B cell (primary cell): ENCODE measurements around the gene DDX23. TPM values are rescaled to one million over a fixed set of nuclear protein-coding genes. Genes with fewer than 3 reads are reported as not detected.

ENCODE experiments used
- ATAC-seq: fragments of 200-7000 bp; cut with Tn5 transposase; one replicate; pipeline ENCODE4 v1.10.0; 2021; ENCODE audit warnings: low read depth, mild to moderate bottlenecking, moderate number of reproducible peaks, moderate library complexity
- CTCF ChIA-PET: fragments of 350-600 bp; sonication (Branson Sonifier 250); formaldehyde crosslinking; loops from one replicate; lab custom pipeline; 2021; ENCODE audit warnings: antibody characterized with exemption, inconsistent platforms; lab: Charles Lee
- POLR2A ChIA-PET: fragments of 350-600 bp; sonication (Branson Sonifier 250); formaldehyde crosslinking; loops from one replicate; lab custom pipeline; 2021; ENCODE audit warnings: antibody characterized with exemption; lab: Charles Lee
- DNase-seq: peaks from one replicate; pipeline ENCODE4 v3.0.0; 2013
- H2AFZ ChIP-seq: 2 replicates; pipeline ENCODE4 v1.6.1; 2012; ENCODE audit warnings: mild to moderate bottlenecking, low read depth, low read length; ENCODE audit not compliant: insufficient read depth, poor library complexity, severe bottlenecking
- H3K27ac ChIP-seq, 2 donors: 1 replicate in 1 of 2; 2 replicates in 1 of 2; pipeline ENCODE4 v1.5.1; 2012 to 2013; ENCODE audit warnings: low read length in 2 of 2, mild to moderate bottlenecking in 2 of 2, moderate library complexity in 1 of 2
- H3K27me3 ChIP-seq, 4 experiments: fragments of 200-600 bp in 1 of 4; sonication (generic) in 1 of 4; replicated peaks in 1 of 4; 1 replicate in 2 of 4; 2 replicates in 2 of 4; pipeline versions ENCODE4 v1.6.1 to v1.7.0; 2013 to 2016; ENCODE audit warnings: low read length in 3 of 4, mild to moderate bottlenecking in 2 of 4, mixed read lengths in 1 of 4, moderate library complexity in 1 of 4; ENCODE audit not compliant: insufficient read depth in 4 of 4, control insufficient read depth in 3 of 4; ENCODE audit errors: control extremely low read depth in 1 of 4
- H3K36me3 ChIP-seq, 2 experiments: replicated peaks in 1 of 2; 1 replicate in 1 of 2; 2 replicates in 1 of 2; pipeline versions ENCODE4 v1.6.1 to v1.7.1; 2013; ENCODE audit warnings: low read length in 1 of 2; ENCODE audit not compliant: insufficient read depth in 2 of 2, control insufficient read depth in 1 of 2; ENCODE audit errors: control extremely low read depth in 1 of 2, extremely low read depth in 1 of 2
- H3K4me1 ChIP-seq, 2 donors: fragments of 200-600 bp in 1 of 2; sonication (generic) in 1 of 2; 1 replicate in 1 of 2; 2 replicates in 1 of 2; pipeline versions ENCODE4 v1.5.1 to v1.6.1; 2013 to 2017; ENCODE audit warnings: low read length in 2 of 2; ENCODE audit not compliant: control insufficient read depth in 2 of 2, insufficient read depth in 2 of 2
- H3K4me2 ChIP-seq: replicated peaks from 2 replicates; pipeline ENCODE3; 2012; ENCODE audit warnings: mild to moderate bottlenecking, low read depth, low read length; ENCODE audit not compliant: poor library complexity, severe bottlenecking
- H3K4me3 ChIP-seq, 5 experiments: fragments of 200-600 bp in 1 of 5; sonication (generic) in 1 of 5; 1 replicate in 3 of 5; 2 replicates in 2 of 5; pipeline versions ENCODE4 v1.5.1 to v1.7.0; 2011 to 2016; ENCODE audit warnings: low read length in 4 of 5, mild to moderate bottlenecking in 4 of 5, low read depth in 2 of 5, control low read depth in 1 of 5, moderate library complexity in 1 of 5; ENCODE audit not compliant: insufficient read depth in 1 of 5; ENCODE audit errors: control extremely low read depth in 1 of 5, extremely low read depth in 1 of 5
- H3K79me2 ChIP-seq: fragments of 200-600 bp; sonication (generic); one replicate; pipeline ENCODE4 v1.6.0; 2016; ENCODE audit warnings: low read length; ENCODE audit not compliant: control insufficient read depth, insufficient read depth
- H3K9ac ChIP-seq: fragments of 200-600 bp; sonication (generic); 2 replicates; pipeline ENCODE4 v1.6.1; 2017; ENCODE audit warnings: mild to moderate bottlenecking, low read length, moderate library complexity
- H3K9me3 ChIP-seq, 3 donors: one replicate each; pipeline versions ENCODE4 v1.6.1 to v1.7.1; 2013; ENCODE audit warnings: low read length in 2 of 3; ENCODE audit not compliant: control insufficient read depth in 2 of 3, insufficient read depth in 1 of 3; ENCODE audit errors: control extremely low read depth in 1 of 3
- H4K20me1 ChIP-seq: 2 replicates; pipeline ENCODE4 v1.6.0; 2012; ENCODE audit warnings: mild to moderate bottlenecking, low read length; ENCODE audit not compliant: insufficient read depth, control insufficient read depth, poor library complexity, severe bottlenecking
- H3K27ac Mint-ChIP-seq: one replicate; pipeline ENCODE4 v1.8.0; 2021; ENCODE audit warnings: mixed read lengths
- H3K27me3 Mint-ChIP-seq: one replicate; pipeline ENCODE4 v1.8.0; 2021; ENCODE audit warnings: mixed read lengths
- H3K4me1 Mint-ChIP-seq: one replicate; pipeline ENCODE4 v1.8.0; 2021; ENCODE audit warnings: mixed read lengths
- H3K4me3 Mint-ChIP-seq: one replicate; pipeline ENCODE4 v1.8.0; 2021; ENCODE audit warnings: mixed read lengths
- H3K9me3 Mint-ChIP-seq: one replicate; pipeline ENCODE4 v1.8.0; 2022; ENCODE audit warnings: mixed read lengths; ENCODE audit not compliant: insufficient read depth
- CTCF ChIP-seq: fragments of 200-600 bp; IDR thresholded peaks from one replicate; pipeline ENCODE4 v1.8.0; 2022; ENCODE audit warnings: antibody characterized with exemption, mild to moderate bottlenecking
- EZH2 ChIP-seq: IDR thresholded peaks from 2 replicates; pipeline ENCODE4 v1.6.1; 2012; ENCODE audit warnings: borderline replicate concordance, low read depth, mild to moderate bottlenecking, moderate library complexity, low read length; ENCODE audit not compliant: insufficient read depth, poor library complexity, severe bottlenecking
- WGBS: methylation state at CpG from one replicate; pipeline ENCODE4 v1.1.5; 2013; ENCODE audit warnings: missing lambda C conversion rate; ENCODE audit not compliant: insufficient coverage; 5-methylcytosine and 5-hydroxymethylcytosine counted together
- intact Hi-C: fragments of 100-400 bp; cut with micrococcal nuclease; formaldehyde crosslinking; loops from one replicate; pipeline ENCODE4 v1.10.0; 2022
- polyA plus RNA-seq: library from polyadenylated mRNA; depleted of rRNA; stranded (reverse); fragments of >200 nt; gene quantifications from 2 replicates; pipeline ENCODE4 v1.2.3, GENCODE V29; 2012
- total RNA-seq, 2 donors: library from RNA; stranded (reverse); fragments of 120-200 nt in 1 of 2; gene quantifications; 1 replicate in 1 of 2; 2 replicates in 1 of 2; pipeline versions ENCODE4 v1.2.3 to v1.2.4, GENCODE V29; 2013 to 2022

DDX23 gene
- total and polyA plus RNA-seq, 2 donors (not counting 1 experiment from before 2014, with no cell fraction given) = 76.1 to 135 TPM

GRCh38 chr12:48807981-48808380 is 44.0 kb downstream of the DDX23 start:
- intact Hi-C loops = no loop called here
- H3K36me3 ChIP-seq = no peaks in the 10 kb centered on the region
- H3K4me1 ChIP-seq = no peaks in the 10 kb centered on the region
- H3K79me2 ChIP-seq = no peaks in the 10 kb centered on the region
- H3K4me3 Mint-ChIP-seq = no peak overlapping the region
- no peaks in the 10 kb centered on the region for H3K4me1 Mint-ChIP-seq
- DNase-seq (no peak), ATAC-seq (no peak)
- WGBS = 85% methylated on average over 2 of the region's 3 CpGs
- peaks cover 0 to 4% (median 0%) of the 10 kb centered on the region in 4 experiments for H3K27me3 ChIP-seq
- no peak overlapping the region for H3K9ac ChIP-seq
- no peak overlapping the region for H3K27ac ChIP-seq
- CTCF ChIA-PET = no interaction called here
- H3K4me2 ChIP-seq = no peak overlapping the region
- H3K4me3 ChIP-seq = no peak overlapping the region
- no peaks in the 10 kb centered on the region for H4K20me1 ChIP-seq
- peaks cover 3% of the 10 kb centered on the region for H3K27me3 Mint-ChIP-seq
- no peak overlapping the region for H2AFZ ChIP-seq
- no peak for TF ChIP-seq CTCF
- TF ChIP-seq EZH2 = no peak
- H3K9me3 ChIP-seq = no peaks in the 10 kb centered on the region
- H3K27ac Mint-ChIP-seq = no peak overlapping the region
- H3K9me3 Mint-ChIP-seq = no peaks in the 10 kb centered on the region
- POLR2A ChIA-PET = no interaction called here

- no peak overlapping the region for H3K4me2 ChIP-seq
- no peak overlapping the region for H3K27ac Mint-ChIP-seq
- no CpG with 5 or more reads among the region's 1 CpG for WGBS
- CTCF ChIA-PET = interaction anchor here (1.4 kb wide), 1 partner anchor 50 kb away, joined by 4 read pairs; no protein-coding TSS in a partner anchor
- H3K4me3 Mint-ChIP-seq = no peak overlapping the region
- H3K4me3 ChIP-seq = no peak overlapping the region
- no peaks in the 10 kb centered on the region for H3K36me3 ChIP-seq
- DNase-seq (no peak), ATAC-seq (no peak)
- TF ChIP-seq CTCF (no peak), EZH2 (no peak)
- intact Hi-C loops = no loop called here
- no peaks in the 10 kb centered on the region for H3K4me1 ChIP-seq
- H3K27me3 ChIP-seq = peaks cover 0 to 7% (median 0%) of the 10 kb centered on the region in 4 experiments
- no peaks in the 10 kb centered on the region for H3K4me1 Mint-ChIP-seq
- H3K79me2 ChIP-seq = no peaks in the 10 kb centered on the region
- POLR2A ChIA-PET = no interaction called here
- H3K9ac ChIP-seq = no peak overlapping the region
- H3K9me3 Mint-ChIP-seq = no peaks in the 10 kb centered on the region
- no peaks in the 10 kb centered on the region for H4K20me1 ChIP-seq
- H3K9me3 ChIP-seq = no peaks in the 10 kb centered on the region
- no peak overlapping the region for H2AFZ ChIP-seq
- H3K27me3 Mint-ChIP-seq = peaks cover 8% of the 10 kb centered on the region
- H3K27ac ChIP-seq = no peak overlapping the region
Observed at GRCh38 chr12:48803675-48804074, 48.3 kb downstream of the DDX23 start.
